ENCODE results near the gene PSMB10.

Gene PSMB10

DNA sequence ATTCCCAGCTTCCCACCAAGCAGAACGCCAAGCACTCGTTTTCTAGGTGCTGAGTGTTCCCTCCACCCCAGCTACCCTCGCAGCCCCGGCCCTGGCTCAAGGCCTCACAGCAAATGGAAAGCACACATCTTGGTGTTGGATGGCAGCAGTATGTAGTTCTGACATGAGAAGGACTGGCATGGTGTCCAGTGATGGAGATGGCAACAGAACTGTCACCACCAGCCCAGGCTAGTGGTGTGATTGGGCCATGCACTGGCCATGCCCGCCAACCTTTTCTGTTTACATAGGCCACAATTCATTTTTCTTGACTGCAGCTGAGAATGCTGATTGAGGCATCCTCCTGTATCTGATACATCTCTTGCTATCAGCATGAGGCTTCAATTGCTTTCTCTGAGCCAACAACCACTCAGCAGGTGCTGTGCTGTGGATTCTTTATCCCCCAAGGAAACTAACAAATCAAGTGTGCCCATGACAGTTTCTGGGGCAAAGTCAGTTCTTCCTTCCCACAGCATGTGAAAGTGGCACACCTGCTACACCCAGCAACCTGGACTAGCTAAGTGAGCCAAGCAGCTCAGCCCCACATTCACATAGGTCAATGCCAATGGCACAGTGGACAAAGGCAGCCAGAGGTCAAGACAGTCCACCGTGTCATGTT, 28.0 kb upstream of the PSMB10 start:
- in situ Hi-C loops (cut with HindIII; ENCODE audit: low sequenced_read_pairs) = no loop called here

DNA sequence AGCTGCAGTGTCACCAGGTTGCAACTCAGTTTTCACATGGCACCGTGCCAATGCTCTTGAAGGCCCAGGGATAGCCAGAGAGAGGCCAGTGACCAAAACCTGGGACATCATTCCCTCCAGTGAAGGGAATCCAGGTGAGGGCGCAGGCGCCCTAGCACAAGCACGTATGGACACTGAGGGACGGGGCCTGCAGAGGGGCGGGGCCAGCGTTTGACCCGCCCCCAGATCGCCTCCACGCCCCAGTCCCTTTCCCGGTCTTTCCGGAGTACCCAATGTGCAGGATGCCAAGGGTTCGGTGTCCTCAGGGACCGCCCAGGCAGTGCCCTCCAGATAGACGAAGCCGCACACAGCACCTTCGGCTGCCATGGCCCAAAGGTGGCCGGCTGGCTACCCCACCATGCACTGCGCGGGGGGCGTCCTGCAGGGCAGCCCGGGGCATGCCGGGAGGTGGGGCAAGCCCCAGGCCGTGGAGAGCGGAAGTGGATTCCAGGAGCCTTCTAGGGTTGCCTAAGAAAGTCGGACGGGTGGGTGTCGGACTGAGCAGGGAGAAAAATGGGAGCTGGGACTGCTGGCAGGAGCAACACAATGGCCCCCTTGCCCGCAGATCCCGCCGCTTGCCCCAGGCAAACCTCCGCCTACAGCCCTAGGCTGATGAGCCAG, 27.1 kb upstream of the PSMB10 start:
- in situ Hi-C loops (cut with HindIII; ENCODE audit: low sequenced_read_pairs) = no loop called here

DNA sequence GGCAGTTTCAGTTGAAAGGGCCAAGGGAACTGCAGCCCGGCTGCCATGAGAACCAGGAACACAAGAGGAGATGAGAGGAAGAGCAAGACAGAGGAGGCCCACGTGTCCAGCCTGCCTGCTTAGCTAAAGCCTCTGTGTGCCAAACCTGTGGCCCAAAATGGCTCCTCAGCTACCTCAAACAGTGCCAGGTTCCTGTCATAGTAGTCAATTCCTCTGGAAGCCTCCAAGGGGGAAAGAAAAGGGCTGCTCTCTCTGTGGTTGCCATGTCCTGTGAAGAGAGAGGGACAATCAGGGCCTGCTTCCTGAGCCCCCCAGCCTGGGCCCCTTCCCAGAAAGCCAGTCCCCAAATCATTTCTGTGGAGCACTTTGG, 26.6 kb upstream of the PSMB10 start:
- in situ Hi-C loops (cut with HindIII; ENCODE audit: low sequenced_read_pairs) = no loop called here

DNA sequence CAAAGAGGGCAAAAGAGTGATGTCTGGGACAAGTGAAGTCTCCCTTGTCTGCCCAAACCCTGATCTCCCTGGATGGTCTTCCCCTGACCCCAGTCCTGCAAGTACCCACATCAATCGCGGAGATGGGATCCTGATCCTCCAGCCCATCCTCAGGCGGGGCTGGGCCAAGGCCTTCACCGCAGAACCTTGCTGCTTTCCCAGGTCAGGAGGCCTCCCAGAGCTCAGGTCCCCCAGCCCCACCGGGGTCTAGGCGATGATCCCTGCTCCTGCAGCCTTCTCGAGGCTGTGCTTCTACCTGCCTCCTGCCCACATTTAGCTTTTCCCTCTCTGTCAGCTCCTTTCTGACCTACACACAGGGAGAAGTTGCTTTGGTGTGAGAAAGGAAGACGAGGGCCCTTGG, 25.5 kb upstream of the PSMB10 start:
- in situ Hi-C loops (cut with HindIII; ENCODE audit: low sequenced_read_pairs) = no loop called here

DNA sequence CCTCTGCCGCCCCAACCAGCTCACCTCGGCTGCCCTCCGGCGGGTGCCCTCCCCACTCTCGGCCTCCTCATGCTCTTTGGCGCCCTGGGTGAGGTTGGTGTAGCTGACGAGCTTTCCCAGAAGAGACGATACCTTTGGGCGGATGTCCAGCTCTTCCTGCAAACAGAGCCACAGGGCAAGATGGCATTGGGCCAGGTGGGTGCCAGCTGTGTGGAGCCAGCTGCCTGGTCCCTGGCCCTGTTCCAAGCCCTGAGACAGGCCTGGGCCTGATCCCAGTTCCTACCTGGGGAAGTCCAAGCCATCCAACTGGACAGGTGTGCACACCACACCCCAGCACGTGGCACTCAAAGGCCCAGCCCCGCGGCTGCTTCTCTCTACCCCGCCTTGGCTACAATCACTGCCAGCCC, 24.9 kb upstream of the PSMB10 start:
- in situ Hi-C loops (cut with HindIII; ENCODE audit: low sequenced_read_pairs) = no loop called here

DNA sequence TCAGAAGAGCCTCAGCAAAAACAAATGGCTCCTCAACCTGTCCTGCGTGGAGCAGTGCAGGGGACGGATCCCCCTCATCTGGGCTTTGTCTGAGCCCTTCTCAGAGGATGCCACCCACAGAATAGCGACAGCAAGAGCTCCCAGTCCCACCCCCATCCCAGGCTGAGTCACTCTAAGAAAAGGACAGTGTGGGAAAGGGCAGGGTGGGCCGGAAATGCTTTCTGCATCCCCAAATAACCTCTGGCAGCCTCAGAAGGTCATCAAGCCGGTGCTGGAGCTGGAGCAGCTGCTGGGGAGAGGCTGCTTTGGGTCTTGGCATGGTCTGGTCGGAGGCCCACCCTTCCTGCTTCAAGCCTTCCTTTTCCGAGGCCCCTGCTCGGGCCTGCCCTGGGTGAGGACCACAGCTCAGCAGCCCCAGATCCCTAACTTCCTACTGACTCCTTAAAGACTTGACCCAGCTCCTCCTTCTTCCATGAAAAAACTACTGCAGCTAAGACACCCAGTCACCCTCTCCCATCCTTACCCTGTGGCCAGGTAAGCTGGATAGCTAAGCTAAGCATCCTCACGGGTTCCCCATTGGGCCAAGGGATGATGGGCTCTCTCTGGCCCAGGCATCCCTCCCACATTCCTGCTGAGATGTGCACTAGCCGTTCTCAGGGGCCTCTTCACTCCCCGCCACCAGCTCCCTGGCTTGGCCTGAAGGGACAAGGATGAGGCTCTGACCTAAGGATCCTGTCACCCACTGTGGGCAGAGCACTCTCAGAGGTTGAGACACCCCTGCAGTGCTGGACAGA, 23.1 kb upstream of the PSMB10 start:
- in situ Hi-C loops (cut with HindIII; ENCODE audit: low sequenced_read_pairs) = no loop called here

DNA sequence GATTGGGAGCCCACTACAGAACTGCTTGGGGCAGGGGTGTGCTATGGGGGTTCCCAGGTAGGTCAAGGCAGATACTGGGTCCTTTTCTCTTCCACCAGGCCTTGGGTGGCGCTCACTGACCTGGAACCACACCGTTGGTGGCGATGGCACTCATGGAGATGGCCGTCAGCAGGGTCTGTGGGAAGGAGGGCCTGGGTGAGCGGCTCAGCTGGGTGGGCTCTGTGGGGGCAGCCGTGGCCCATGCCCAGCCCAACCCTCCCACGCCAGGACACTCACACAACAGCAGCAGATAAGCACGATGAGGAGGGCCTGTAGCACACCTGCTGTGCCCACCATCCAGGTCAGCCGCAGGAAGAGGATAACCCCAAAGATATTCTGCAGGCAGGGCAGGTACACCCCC, 21.0 kb upstream of the PSMB10 start:
- in situ Hi-C loops (cut with HindIII; ENCODE audit: low sequenced_read_pairs) = no loop called here

DNA sequence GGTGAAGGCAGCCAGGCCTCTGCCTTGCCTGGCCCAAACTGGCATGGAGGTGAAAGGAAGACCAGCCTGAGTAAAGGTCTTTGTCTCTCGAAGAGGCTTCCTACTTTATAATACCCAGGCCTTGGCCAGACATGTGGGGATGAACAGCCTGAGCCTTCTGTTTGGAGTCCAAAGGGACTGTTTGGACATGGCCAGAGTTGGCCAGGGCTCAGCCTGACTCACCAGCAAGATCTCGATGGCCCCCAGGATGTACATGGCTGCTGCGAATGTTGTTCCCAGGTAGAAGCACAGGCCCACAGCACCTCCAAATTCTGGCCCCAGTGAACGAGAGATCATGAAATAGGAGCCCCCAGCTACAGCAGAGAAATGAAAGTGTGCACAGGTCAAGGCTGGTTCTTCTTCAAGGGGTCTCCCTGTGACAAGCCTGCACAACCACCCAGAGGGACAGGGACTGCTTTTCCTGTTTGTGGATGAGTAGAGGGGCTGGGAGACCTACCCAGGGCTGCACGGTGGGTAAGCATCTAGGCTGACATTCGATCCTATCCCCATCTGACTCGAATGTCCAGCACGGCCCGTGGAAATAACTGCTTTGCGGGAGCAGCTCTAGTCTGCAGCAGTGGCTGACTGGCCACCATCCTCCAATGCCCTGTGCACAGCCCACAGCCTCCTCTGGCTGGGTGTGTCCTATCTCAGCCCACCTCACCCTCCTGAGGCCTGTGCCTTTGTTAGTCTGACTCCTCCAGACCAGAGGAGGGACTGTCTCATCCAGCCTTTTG, 18.0 kb upstream of the PSMB10 start:
- in situ Hi-C loops (cut with HindIII; ENCODE audit: low sequenced_read_pairs) = no loop called here

DNA sequence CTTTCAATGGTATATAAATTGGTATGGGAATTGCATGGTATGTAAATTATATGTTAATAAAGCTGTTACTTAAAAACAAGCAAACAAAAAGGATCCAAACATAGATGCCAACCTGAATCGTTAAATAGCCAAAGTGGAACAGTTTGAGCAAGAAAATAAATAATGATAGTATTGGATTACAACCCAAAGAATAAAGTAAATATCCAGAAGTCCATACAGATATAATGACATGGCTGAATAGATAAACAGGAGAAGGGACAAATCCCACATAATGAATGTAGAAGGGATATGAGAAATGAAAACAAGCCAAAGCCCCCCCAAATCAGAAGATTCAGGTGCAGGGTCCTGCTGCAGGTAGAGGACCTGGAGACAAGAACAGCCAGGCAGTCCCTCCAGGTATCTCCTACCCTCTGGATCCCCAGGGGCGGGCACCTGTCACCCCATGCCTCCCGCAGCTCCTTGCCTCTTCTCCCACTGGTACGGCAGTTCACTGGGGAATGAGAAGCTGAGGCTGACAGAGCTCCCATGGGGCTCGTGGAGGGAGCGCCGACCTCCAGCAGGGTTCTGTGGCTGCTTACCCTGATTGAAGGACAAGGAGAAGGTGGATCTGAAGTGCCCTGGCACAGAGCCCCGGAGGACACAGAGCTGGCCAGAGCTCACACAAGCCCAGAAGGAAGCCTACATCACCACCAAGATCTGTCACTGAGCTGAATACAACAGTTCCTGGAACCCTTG, 17.2 kb upstream of the PSMB10 start:
- in situ Hi-C loops (cut with HindIII; ENCODE audit: low sequenced_read_pairs) = no loop called here

DNA sequence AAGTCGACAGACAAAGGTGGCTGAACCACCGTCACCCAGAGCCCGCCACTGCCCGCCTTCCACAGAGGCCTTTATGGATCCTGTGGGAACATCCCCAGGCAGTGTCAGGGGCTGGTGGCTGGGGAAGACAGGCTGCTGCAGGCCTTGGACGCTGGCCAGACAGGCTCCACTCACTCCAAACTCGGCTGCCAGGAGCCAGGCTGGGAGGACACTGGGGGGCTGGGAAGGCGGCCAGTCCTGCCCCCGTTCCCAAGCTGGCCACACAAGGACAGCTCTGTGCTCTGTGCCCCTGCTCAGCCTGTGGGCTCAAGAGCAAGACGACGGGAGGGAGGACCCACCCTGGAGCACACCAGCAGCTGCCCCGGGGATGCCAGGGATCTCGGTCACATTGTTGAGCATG, 14.8 kb upstream of the PSMB10 start:
- in situ Hi-C loops (cut with HindIII; ENCODE audit: low sequenced_read_pairs) = no loop called here

DNA sequence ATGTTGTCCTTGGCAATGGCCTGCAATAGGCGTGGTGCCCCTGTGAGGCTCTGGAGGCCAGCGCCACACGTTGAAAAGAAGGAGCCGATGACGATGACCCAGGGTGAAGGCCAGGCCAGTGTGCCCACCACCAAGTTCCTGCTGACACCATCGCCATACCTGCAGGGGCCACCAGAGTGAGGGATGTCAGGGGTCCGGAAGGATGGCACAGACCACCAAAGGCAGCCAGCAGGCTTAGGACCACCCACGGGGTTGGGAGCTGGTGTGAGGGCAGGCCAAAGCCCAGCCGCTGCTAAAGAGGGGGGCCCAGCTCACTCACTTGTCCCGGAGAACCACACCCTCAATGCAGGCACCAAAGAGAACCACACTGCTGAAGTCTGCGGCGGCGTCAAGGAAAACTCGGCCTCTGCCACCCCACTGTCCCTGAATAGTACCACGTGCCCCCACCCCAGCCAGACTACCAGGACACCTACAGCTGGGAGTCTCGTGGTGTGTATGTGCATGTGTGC, 13.7 kb upstream of the PSMB10 start:
- in situ Hi-C loops (cut with HindIII; ENCODE audit: low sequenced_read_pairs) = no loop called here

DNA sequence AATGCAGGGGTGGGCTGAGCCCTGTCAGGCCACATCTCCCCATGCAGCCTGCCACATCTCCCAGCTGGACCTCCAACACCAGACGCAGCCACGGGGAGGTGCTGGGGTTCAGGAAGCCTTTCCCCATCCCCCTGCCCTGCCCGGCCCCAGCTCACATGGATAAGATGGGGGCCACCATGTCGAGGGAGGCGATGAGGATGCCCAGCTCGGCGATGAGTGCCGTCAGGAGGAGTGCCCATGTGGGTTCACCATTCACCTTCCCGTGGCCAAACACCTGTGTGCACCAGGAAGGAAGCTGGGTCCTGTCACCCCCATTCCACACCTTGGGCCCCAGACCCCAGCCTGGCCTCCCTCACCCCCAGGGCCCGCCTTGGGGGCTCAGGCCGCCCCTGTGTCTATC, 13.0 kb upstream of the PSMB10 start:
- in situ Hi-C loops (cut with HindIII; ENCODE audit: low sequenced_read_pairs) = no loop called here

DNA sequence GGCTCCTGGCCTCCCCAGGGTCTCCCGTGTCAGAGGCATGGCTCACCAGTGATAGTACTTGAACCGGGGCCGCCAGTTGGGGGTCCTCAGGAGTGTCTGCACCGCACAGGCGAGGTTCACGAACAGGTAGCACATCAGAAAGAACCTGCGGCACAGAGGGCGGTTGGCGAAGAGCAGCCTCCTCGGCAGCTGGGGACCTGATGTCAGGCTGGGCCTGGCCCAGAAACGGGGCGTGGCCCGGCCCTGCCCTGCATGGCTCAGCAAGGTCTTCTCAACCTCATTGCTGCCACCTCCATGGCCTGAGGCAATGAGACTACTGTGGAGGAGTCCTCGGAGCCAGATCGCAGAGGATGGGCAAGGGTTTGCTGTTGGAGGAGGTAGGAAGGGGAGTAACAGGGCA, 11.4 kb upstream of the PSMB10 start:
- in situ Hi-C loops (cut with HindIII; ENCODE audit: low sequenced_read_pairs) = no loop called here

DNA sequence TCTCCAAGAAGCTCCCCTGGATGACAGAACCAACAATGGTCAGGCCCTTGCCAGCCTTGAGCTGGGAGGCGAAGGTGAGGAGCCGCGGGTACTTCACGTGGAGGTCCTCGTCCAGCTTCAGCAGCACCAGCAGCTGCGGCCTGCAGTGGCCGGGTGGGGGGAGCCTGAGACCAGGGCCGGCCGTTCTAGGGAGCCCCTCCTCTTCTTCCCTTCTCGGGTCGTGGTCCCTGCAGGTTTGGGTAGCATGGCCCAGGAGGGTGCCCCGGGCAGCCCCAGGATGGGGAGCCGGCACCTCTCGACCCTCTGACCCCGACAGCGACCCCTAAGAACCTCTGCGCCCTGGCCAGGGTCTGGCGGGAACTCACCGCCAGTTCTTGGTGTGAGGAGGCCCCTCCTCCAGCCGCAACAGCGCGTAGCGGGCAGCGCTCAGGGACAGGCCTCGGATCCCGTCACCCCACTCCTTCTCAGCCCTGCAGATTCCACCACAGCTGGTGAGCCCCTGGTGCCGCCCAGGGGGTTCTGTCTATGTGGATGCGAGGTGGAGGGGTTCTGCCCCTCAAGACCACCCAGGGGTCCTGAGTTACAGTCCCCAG, 10.4 kb upstream of the PSMB10 start:
- in situ Hi-C loops (cut with HindIII; ENCODE audit: low sequenced_read_pairs) = no loop called here

DNA sequence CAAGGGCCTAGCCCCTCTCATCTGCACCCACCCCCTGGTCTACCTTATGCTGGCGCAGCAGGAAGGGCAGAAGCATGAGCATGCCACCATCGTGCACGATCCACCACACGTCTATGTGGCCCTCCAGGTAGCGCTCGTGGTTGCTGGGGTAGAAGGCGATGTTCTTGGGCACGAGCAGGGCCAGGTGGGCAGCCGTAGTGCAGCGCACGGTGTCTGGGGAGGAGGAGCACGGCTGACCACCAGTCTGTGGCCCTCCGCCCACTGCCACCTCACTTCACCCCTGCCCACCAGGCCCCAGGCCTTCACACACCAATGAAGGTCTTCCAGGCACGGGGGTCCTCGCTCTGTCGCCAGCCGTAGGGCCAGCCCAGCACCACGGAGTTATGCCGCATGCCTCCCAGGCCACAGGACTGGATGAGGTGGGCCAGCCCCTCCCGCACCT, 9.5 kb upstream of the PSMB10 start:
- in situ Hi-C loops (cut with HindIII; ENCODE audit: low sequenced_read_pairs) = no loop called here

DNA sequence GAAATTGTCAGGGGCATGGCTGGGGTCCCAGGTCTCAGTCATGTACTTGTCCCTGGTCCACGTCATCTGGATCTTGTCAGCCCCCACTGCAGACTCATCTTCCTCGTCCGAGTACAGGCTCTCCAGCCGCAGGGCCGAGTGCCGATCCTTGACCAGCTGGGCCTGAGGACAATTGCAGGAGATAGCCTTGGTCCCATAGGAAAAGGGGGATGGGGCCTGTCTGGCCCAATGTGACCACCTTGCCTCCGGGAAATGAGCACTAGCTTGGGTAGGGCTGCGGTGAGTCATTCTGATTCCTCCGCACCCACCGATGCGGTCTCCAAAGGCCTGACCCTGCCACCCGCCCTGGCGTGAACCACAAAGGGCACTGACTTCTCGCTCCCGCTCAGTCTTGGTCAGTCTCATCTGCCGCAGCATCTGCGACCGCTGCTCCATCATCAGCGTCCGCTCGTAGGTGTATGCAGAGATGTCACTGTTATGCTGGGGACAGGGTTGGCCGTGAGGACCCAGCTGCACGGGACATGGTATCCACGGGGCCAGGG, 8.8 kb upstream of the PSMB10 start:
- in situ Hi-C loops (cut with HindIII; ENCODE audit: low sequenced_read_pairs) = no loop called here

DNA sequence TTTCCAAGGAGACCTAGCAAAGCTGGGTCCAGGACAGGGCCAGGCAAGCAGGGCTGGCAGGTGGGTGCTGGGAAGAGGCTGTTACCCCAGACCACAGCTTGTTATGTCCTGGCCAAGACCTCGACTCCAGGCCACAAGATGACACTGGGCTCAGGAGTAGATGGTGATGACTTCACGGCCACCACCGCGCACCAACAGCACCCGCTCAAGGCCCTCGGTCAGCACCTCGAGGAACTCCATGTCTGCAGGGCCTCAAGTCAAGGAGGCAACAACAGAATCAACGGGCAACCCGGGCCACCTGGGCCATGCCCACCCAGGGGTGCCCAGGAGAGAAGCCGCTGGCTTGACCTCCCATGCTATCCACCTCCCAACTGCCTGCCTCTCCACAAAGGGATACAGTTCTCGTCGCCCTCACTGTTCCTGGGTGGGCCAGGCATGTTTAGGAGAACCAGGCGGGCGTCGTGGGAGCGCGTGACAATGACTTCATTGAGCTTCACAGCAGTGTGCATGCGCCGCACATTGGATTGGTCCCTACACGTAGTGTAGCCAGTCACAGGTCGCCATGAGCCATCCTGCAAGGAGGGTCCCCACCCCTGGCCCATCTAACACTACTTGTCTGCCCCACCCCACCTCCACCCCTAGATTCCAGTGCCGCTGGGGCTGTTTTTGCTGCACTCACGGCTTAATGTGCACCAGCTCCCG, 8.2 kb upstream of the PSMB10 start:
- in situ Hi-C loops (cut with HindIII; ENCODE audit: low sequenced_read_pairs) = no loop called here

DNA sequence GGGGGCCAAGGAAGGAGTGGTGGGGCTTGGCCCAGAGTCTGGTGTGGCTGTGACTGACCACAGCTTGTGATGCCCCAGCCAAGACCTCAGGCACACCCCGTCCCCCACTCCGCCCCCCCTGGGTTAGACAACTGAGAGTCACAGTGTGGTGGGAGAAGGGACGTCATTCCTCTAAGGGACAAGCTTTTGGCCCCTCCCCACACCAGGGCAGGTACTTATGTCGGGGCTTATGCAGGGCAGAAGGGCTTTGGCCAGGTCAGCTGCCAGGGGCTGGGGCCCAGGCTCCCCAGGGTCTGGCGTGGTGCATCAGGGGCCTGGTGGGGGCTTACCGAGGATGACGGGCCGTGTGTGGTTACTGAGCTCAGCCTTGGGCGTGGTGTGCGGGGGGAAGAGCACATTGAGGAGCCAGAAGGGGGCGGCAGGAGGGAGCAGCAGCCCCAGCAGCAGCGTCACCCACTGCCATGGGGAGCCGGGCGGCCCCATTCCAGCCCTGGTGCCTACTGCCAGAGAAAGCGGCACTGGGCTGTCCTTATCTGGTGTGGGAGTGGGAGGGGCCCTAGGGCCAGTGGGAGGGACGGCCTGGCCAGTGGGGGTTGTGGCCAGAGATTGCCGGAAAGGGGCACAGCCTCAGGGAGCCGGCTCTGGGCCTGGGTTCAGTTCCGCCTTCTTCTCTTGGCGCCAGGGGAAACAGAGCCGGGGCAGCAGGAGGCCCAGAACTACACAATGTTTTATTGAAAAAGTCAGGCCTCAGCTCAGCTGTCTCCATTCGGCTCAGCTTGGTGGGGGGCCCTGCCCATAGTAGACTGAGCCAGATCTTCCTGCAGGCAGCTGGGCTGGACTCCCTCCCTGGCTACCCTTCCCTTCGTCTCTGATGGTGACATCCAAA, 7.2 kb upstream of the PSMB10 start, which contains the start of gene LCAT:
Gene LCAT, minus strand, starts transcription at position 502 of the 886 bp plus-strand sequence. Its CDS starts 19 bp downstream, at position 483.
- in situ Hi-C loops (cut with HindIII; ENCODE audit: low sequenced_read_pairs) = no loop called here
